ENCODE measurements around the gene ANKAR. TPM values are rescaled to one million over a fixed set of nuclear protein-coding genes. Genes with fewer than 3 reads are reported as not detected.

ANKAR gene
- total RNA-seq, 1 experiment from 2014 or later, result 4.4 TPM

DNA sequence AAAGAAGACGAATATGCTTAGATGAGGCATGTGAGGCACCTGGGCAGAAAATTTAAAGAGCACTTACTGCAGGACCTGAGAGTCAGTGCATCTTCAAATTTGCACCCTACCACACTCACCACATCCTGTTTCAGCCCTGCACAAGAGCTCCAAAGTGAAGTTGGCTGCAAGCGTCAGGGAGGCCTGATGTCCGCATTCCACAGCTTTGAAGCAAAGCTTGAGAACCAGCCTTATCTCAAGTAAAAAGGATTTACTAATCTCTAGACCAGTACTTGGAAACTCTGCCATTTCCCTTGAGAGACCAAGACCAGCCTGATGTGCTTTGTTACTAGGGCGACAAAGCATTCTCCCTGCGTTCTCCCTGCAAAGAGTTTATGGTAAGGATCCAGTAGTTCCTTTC lies 16.6 kb upstream of the ANKAR start:
- ChIA-PET CTCF (no interaction called here), POLR2A (no interaction called here)
- Histone ChIP-seq H3K27me3 (ENCODE audit: control insufficient read depth, insufficient read depth, low read length) (no peaks in the 10 kb centered on the region), H3K4me1 (ENCODE audit: control insufficient read depth, insufficient read depth, low read length) (peaks cover 5% of the 10 kb centered on the region), H3K4me3 (ENCODE audit: low read depth in 2 of 2, low read length in 2 of 2) (no peak overlapping the region), H3K27ac (ENCODE audit: low read length) (no peak overlapping the region), H3K36me3 (ENCODE audit: control insufficient read depth, insufficient read depth, low read length) (peaks cover 7% of the 10 kb centered on the region; the same call in 1 of the 2 replicates), H3K9me3 (ENCODE audit: control insufficient read depth, insufficient read depth, low read depth, low read length) (no peaks in the 10 kb centered on the region)
- in situ Hi-C loops (cut with HindIII; ENCODE audit: low pct_unique_long_range_greater_than_20kb, low sequenced_read_pairs), result no loop called here
- DNase-seq (ENCODE audit: low read depth, low spot score) (no peak), ATAC-seq (no peak)
- TF ChIP-seq SIN3A (IDR thresholded peaks at IDR 0.05; ENCODE audit: borderline replicate concordance, insufficient read depth, low read depth, low read length), result no peak
- TF ChIP-seq CTCF (IDR thresholded peaks at IDR 0.05), result no peak
- TF ChIP-seq REST (IDR thresholded peaks at IDR 0.05; ENCODE audit: insufficient read depth in 1 of 2, low read depth in 2 of 2, low read length in 1 of 2), result no peak
- TF ChIP-seq TCF7L2 (IDR thresholded peaks at IDR 0.05; ENCODE audit: low read depth, low read length), result no peak
- TF ChIP-seq POLR2AphosphoS5 (IDR thresholded peaks at IDR 0.05; ENCODE audit: low read depth, low read length), result no peak
- BruUV-seq (replicated peaks), result no TSS peak
- intact Hi-C loops (cut with micrococcal nuclease; ENCODE audit: unreplicated experiment), result no loop called here

DNA sequence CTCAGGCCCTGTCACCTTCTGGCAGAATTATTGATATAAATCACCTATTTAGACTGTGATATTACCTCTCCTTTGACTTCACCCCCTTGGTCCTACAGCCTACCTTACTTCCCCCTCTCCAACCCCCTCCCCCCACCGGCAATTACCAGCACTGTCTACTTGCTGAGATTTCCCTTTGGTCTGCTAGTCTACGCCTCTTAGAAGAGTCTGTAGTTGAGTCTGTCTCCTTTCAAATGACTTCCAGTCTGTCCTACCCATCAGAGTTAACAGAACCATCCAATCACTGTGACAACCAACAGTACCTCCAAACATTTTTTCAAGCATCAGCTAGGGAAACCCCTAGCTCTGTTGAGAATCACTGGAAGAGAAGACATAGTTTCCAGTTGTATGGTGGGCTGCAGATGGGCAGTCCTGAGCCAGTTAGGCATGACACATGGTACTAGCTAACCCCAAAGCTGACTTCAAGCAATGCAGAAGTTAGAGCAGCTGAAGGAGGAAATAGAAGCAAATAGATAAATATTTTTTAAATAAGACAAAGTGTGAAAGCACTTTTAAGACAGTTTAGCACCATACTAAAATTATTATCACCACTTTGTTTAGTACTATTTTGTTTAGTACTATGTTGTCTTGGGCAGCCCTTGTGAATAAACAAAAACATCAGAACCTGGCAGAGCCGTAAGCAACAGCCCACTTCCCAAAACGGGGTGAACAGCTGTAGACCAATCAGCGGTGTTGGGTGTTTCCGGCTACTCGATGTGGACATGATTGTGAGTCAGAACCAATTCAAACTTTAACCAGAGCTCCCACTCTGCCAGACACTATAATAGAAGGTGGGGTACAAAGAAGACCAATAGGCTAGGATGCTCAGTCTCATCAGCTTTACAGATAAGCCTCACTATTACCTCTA lies 15.9 kb upstream of the ANKAR start:
- intact Hi-C loops (cut with micrococcal nuclease; ENCODE audit: unreplicated experiment), result no loop called here
- ChIA-PET CTCF (no interaction called here), POLR2A (no interaction called here)
- in situ Hi-C loops (cut with HindIII; ENCODE audit: low pct_unique_long_range_greater_than_20kb, low sequenced_read_pairs), result no loop called here
- H3K4me3 ChIP-seq (ENCODE audit: low read depth in 2 of 2, low read length in 2 of 2), result no peak overlapping the region
- no peaks in the 10 kb centered on the region for H3K27me3 ChIP-seq (ENCODE audit: control insufficient read depth, insufficient read depth, low read length)
- no TSS peak for BruUV-seq (replicated peaks)
- H3K27ac ChIP-seq (ENCODE audit: low read length), result no peak overlapping the region
- H3K36me3 ChIP-seq (ENCODE audit: control insufficient read depth, insufficient read depth, low read length), result peaks cover 7% of the 10 kb centered on the region; the same call in 1 of the 2 replicates
- no peak for TF ChIP-seq POLR2AphosphoS5 (IDR thresholded peaks at IDR 0.05; ENCODE audit: low read depth, low read length)
- no peak for TF ChIP-seq REST (IDR thresholded peaks at IDR 0.05; ENCODE audit: insufficient read depth in 1 of 2, low read depth in 2 of 2, low read length in 1 of 2)
- TF ChIP-seq SIN3A (IDR thresholded peaks at IDR 0.05; ENCODE audit: borderline replicate concordance, insufficient read depth, low read depth, low read length), result no peak
- TF ChIP-seq TCF7L2 (IDR thresholded peaks at IDR 0.05; ENCODE audit: low read depth, low read length), result no peak
- no peak for TF ChIP-seq CTCF (IDR thresholded peaks at IDR 0.05)
- H3K9me3 ChIP-seq (ENCODE audit: control insufficient read depth, insufficient read depth, low read depth, low read length), result no peaks in the 10 kb centered on the region
- no peak for ATAC-seq
- DNase-seq (ENCODE audit: low read depth, low spot score), result no peak
- peaks cover 5% of the 10 kb centered on the region for H3K4me1 ChIP-seq (ENCODE audit: control insufficient read depth, insufficient read depth, low read length)

Data from Panc1 (cell line).